HepG2 (cell line): ENCODE measurements around the gene COMP. TPM values are rescaled to one million over a fixed set of nuclear protein-coding genes. Genes with fewer than 3 reads are reported as not detected.

Experiments used
- ARNT2 ChIP-seq: sonication (generic); formaldehyde crosslinking; IDR thresholded peaks from 2 replicates; pipeline ENCODE4 v1.8.0; 2022; ENCODE audit warnings: mild to moderate bottlenecking, low read depth, missing genetic modification reagents, moderate library complexity
- ELF1 ChIP-seq: sonication (generic); formaldehyde crosslinking; IDR thresholded peaks from 2 replicates; pipeline ENCODE4 v1.4.0; 2020; ENCODE audit warnings: missing genetic modification reagents
- FOSL1 ChIP-seq: sonication (generic); formaldehyde crosslinking; IDR thresholded peaks from 2 replicates; pipeline ENCODE4 v1.9.0; 2021; ENCODE audit warnings: missing genetic modification reagents, borderline replicate concordance
- FOXO1 ChIP-seq: sonication (generic); formaldehyde crosslinking; IDR thresholded peaks from 2 replicates; pipeline ENCODE4 v1.4.0; 2020; ENCODE audit warnings: missing genetic modification reagents
- GFI1 ChIP-seq: sonication (generic); formaldehyde crosslinking; IDR thresholded peaks from 2 replicates; pipeline ENCODE4 v1.5.0; 2020; ENCODE audit warnings: missing genetic modification reagents, mild to moderate bottlenecking, borderline replicate concordance
- KDM5B ChIP-seq: sonication (generic); formaldehyde crosslinking; IDR thresholded peaks from 2 replicates; pipeline ENCODE4 v1.4.0; 2020; ENCODE audit warnings: missing genetic modification reagents, mild to moderate bottlenecking, borderline replicate concordance
- MAZ ChIP-seq, 2 experiments: sonication (generic) in 1 of 2; formaldehyde crosslinking in 1 of 2; IDR thresholded peaks; 2 replicates each; pipeline versions ENCODE4 v1.5.0 to v1.6.1; 2012 to 2020; ENCODE audit warnings: low read depth in 2 of 2, mild to moderate bottlenecking in 2 of 2, borderline replicate concordance in 1 of 2, improper control_type of control experiment in 1 of 2, low read length in 1 of 2, missing genetic modification reagents in 1 of 2, moderate library complexity in 1 of 2
- MTA3 ChIP-seq: sonication (generic); formaldehyde crosslinking; IDR thresholded peaks from 2 replicates; pipeline ENCODE4 v1.4.0; 2020; ENCODE audit warnings: missing genetic modification reagents
- MTF2 ChIP-seq: sonication (generic); formaldehyde crosslinking; IDR thresholded peaks from 2 replicates; pipeline ENCODE4 v1.5.0; 2020; ENCODE audit warnings: missing genetic modification reagents, borderline replicate concordance
- PAWR ChIP-seq: sonication (generic); formaldehyde crosslinking; IDR thresholded peaks from 2 replicates; pipeline ENCODE4 v1.4.0; 2020; ENCODE audit warnings: missing genetic modification reagents, mild to moderate bottlenecking, borderline replicate concordance
- PHF21A ChIP-seq: sonication (generic); formaldehyde crosslinking; IDR thresholded peaks from 2 replicates; pipeline ENCODE4 v1.5.0; 2020; ENCODE audit warnings: mild to moderate bottlenecking, missing genetic modification reagents
- SMAD3 ChIP-seq: sonication (generic); formaldehyde crosslinking; IDR thresholded peaks from 2 replicates; pipeline ENCODE4 v1.4.0; 2020; ENCODE audit warnings: missing genetic modification reagents
- THYN1 ChIP-seq: sonication (generic); formaldehyde crosslinking; IDR thresholded peaks from 2 replicates; pipeline ENCODE4 v1.8.1; 2023; ENCODE audit warnings: low read depth, mild to moderate bottlenecking, moderate library complexity, missing genetic modification reagents, borderline replicate concordance
- ZFP82 ChIP-seq: sonication (generic); formaldehyde crosslinking; IDR thresholded peaks from 2 replicates; pipeline ENCODE4 v1.5.1; 2020; ENCODE audit warnings: mild to moderate bottlenecking, missing genetic modification reagents, borderline replicate concordance
- ZNF44 ChIP-seq: sonication (generic); formaldehyde crosslinking; IDR thresholded peaks from 2 replicates; pipeline ENCODE4 v1.5.1; 2020; ENCODE audit warnings: mild to moderate bottlenecking, missing genetic modification reagents
- ZNF709 ChIP-seq: sonication (generic); formaldehyde crosslinking; IDR thresholded peaks from 2 replicates; pipeline ENCODE4 v1.5.0; 2020; ENCODE audit warnings: mild to moderate bottlenecking, missing genetic modification reagents
- ZNF782 ChIP-seq: sonication (generic); formaldehyde crosslinking; IDR thresholded peaks from 2 replicates; pipeline ENCODE4 v1.4.0; 2020; ENCODE audit warnings: missing genetic modification reagents, mild to moderate bottlenecking, borderline replicate concordance
- ZNF790 ChIP-seq: sonication (generic); formaldehyde crosslinking; IDR thresholded peaks from 2 replicates; pipeline ENCODE4 v1.8.0; 2022; ENCODE audit warnings: missing genetic modification reagents, mild to moderate bottlenecking, borderline replicate concordance
- ZSCAN30 ChIP-seq: sonication (generic); formaldehyde crosslinking; IDR thresholded peaks from 2 replicates; pipeline ENCODE4 v1.5.0; 2020; ENCODE audit warnings: mild to moderate bottlenecking, missing genetic modification reagents
- polyA plus RNA-seq, 8 experiments: library from polyadenylated mRNA; depleted of rRNA in 3 of 8; stranded (reverse) in 7 of 8; unstranded in 1 of 8; fragments of >200 nt; fragmentation: Illumina TruSeq in 4 of 8; extraction: Trizol in 4 of 8; gene quantifications; 2 replicates each; pipeline versions ENCODE4 v1.2.1 to v1.2.3, GENCODE V29; 2011 to 2016; ENCODE audit warnings: low read depth in 4 of 8, missing spikeins in 1 of 8, mixed read lengths in 1 of 8; ENCODE audit not compliant: insufficient read depth in 1 of 8
- total RNA-seq, 5 experiments: library from RNA; depleted of rRNA; stranded (reverse); fragments of >200 nt; fragmentation: Illumina TruSeq; extraction: Trizol; gene quantifications; 2 replicates each; pipeline ENCODE4 v1.2.3, GENCODE V29; 2016; ENCODE audit warnings: low read depth in 1 of 5
- TF ChIP-seq, protein P1 (sequence below), 2 experiments: sonication (generic) in 1 of 2; formaldehyde crosslinking in 1 of 2; IDR thresholded peaks; 2 replicates each; pipeline versions ENCODE4 v1.4.0 to v1.6.1; 2016 to 2020; ENCODE audit warnings: borderline replicate concordance in 1 of 2, low read depth in 1 of 2, mild to moderate bottlenecking in 1 of 2, missing genetic modification reagents in 1 of 2
- TF ChIP-seq, protein P2 (sequence below): sonication (generic); formaldehyde crosslinking; IDR thresholded peaks from 2 replicates; pipeline ENCODE4 v1.8.0; 2022; ENCODE audit warnings: mild to moderate bottlenecking, missing genetic modification reagents, moderate library complexity

COMP gene
- total and polyA plus RNA-seq, 2 of the 13 experiments (the other 11 are each of a cell fraction or from before 2014, with no cell fraction given) = 0.04 to 0.13 TPM

DNA sequence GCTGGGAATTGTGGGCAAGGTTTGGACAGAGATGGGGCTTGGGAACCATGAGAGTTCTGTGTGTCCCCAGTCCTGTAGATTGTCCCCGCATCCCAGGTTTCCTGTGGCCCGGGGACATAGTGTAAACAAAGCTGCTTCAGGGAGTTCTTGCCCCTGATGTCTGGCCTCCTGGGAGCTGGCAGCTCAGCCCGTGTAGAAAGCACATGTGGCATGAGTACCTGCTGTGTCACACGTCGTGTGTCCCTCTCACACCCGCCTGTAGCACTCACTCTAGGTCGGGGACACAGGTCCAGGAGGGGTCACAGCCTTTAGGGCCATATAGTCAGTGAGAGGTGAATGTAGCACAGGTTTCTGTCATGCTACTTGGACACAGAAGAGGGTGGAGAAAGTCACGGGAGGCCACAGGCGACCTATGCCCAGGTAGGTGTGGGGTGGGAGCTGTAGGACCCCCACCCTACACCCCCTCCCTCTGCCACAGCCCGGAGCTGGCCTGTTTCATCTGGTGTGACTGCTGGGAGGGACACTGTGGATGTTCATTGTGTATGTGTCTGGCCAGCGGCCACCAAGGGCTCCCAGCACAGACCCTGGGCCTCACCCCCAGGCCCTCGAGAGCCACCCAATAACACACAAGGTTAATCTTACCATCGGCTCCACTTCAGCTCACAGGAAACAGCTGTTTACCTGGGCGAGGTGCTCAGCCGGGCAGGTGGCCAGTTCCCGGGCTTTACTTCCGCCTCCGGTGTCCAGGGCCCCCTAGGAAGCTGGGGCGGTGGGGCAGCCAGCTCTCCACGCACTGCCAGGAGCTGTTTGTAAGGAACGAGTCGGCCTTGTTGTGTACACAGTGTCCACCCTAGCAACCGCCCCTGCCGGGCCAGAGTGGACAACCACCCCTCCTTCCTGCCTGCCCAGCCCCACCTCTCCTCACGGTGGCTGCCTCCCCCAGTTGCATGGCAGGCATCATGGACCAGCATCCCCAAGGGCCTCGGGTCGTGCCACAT, 49.7 kb downstream of the COMP start (continued):
- TF ChIP-seq, protein P1, sequence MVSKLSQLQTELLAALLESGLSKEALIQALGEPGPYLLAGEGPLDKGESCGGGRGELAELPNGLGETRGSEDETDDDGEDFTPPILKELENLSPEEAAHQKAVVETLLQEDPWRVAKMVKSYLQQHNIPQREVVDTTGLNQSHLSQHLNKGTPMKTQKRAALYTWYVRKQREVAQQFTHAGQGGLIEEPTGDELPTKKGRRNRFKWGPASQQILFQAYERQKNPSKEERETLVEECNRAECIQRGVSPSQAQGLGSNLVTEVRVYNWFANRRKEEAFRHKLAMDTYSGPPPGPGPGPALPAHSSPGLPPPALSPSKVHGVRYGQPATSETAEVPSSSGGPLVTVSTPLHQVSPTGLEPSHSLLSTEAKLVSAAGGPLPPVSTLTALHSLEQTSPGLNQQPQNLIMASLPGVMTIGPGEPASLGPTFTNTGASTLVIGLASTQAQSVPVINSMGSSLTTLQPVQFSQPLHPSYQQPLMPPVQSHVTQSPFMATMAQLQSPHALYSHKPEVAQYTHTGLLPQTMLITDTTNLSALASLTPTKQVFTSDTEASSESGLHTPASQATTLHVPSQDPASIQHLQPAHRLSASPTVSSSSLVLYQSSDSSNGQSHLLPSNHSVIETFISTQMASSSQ (IDR thresholded peaks at IDR 0.05; ENCODE audit: low read depth) = no peak
- TF ChIP-seq, protein P1 (CRISPR knock-in tag; IDR thresholded peaks at IDR 0.05; ENCODE audit: borderline replicate concordance) = no peak
- TF ChIP-seq ARNT2 (CRISPR knock-in tag) (no peak), ZSCAN30 (CRISPR knock-in tag) (no peak), KDM5B (no peak), THYN1 (CRISPR knock-in tag) (no peak), ELF1 (CRISPR knock-in tag) (peak; percentile 76), ZFP82 (CRISPR knock-in tag) (no peak), ZNF790 (CRISPR knock-in tag) (0 out of 2 replicates have a peak, but pooled peaks have one; percentile 49), SMAD3 (CRISPR knock-in tag) (no peak), MTA3 (CRISPR knock-in tag) (no peak), GFI1 (CRISPR knock-in tag) (no peak), ZNF44 (CRISPR knock-in tag) (no peak), PAWR (CRISPR knock-in tag) (peak; percentile 61; the same call in 1 of the 2 replicates), MTF2 (CRISPR knock-in tag) (no peak), FOXO1 (peak; percentile 52; the same call in 1 of the 2 replicates), ZNF782 (CRISPR knock-in tag) (no peak), PHF21A (CRISPR knock-in tag) (peak; percentile 70; the same call in 1 of the 2 replicates), ZNF709 (CRISPR knock-in tag) (no peak), FOSL1 (CRISPR knock-in tag) (no peak), MAZ (IDR thresholded peaks at IDR 0.05; ENCODE audit: borderline replicate concordance, low read depth, low read length) (no peak), MAZ (CRISPR knock-in tag; IDR thresholded peaks at IDR 0.05; ENCODE audit: low read depth) (no peak)
- TF ChIP-seq, protein P2, sequence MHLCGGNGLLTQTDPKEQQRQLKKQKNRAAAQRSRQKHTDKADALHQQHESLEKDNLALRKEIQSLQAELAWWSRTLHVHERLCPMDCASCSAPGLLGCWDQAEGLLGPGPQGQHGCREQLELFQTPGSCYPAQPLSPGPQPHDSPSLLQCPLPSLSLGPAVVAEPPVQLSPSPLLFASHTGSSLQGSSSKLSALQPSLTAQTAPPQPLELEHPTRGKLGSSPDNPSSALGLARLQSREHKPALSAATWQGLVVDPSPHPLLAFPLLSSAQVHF (CRISPR knock-in tag) = no peak
